ENCODE results near the gene CCR3. TPM values are rescaled to one million over a fixed set of nuclear protein-coding genes. Genes with fewer than 3 reads are reported as not detected.
"Not testable (repeated sequence)": the region's sequence is repeated elsewhere in the genome, so short reads cannot be mapped to it uniquely, and the experiment has no call there.

The CCR3 gene
- total RNA-seq (2014; rRNA removed; shearing (Covaris generic)) = 0.29 and 0.66 TPM in 2 replicates

- DNase-seq (ENCODE audit: low read depth in 1 of 2, low spot score in 2 of 2) = no peak
- no peaks in the 10 kb centered on the region for H3K9me3 ChIP-seq (replicated peaks)
- H3K27ac ChIP-seq = no peak within 1 kb of the TSS
Measured at GRCh38 chr3:46242120-46242519, at the start of gene CCR3. TSS of gene CCR3 (plus strand) at chr3:46242460. CDS start at chr3:46265159, 22,699 bp downstream.

GRCh38 chr3:46192939-46193338, 49.3 kb upstream of the CCR3 start:
- H3K4me1 ChIP-seq (replicated peaks) = no peaks in the 10 kb centered on the region
- no peak overlapping the region for H3K27ac ChIP-seq
- DNase-seq (ENCODE audit: low read depth in 1 of 2, low spot score in 2 of 2) = no peak
- no peaks in the 10 kb centered on the region for H3K36me3 ChIP-seq
- no peak overlapping the region for H3K4me3 ChIP-seq
- H3K27me3 ChIP-seq (replicated peaks) = no peaks in the 10 kb centered on the region
- no peaks in the 10 kb centered on the region for H3K9me3 ChIP-seq (replicated peaks)

More at GRCh38 chr3:46242120-46242519, at the start of gene CCR3:
- peaks cover 16% of the 10 kb centered on the region for H3K4me1 ChIP-seq (replicated peaks)
- no peak within 1 kb of the TSS for H3K4me3 ChIP-seq
- H3K36me3 ChIP-seq = no peaks in the 10 kb centered on the region
- 0 out of 2 replicates have a peak, but pooled peaks cover 2% of the 10 kb centered on the region for H3K27me3 ChIP-seq (replicated peaks)

DNA sequence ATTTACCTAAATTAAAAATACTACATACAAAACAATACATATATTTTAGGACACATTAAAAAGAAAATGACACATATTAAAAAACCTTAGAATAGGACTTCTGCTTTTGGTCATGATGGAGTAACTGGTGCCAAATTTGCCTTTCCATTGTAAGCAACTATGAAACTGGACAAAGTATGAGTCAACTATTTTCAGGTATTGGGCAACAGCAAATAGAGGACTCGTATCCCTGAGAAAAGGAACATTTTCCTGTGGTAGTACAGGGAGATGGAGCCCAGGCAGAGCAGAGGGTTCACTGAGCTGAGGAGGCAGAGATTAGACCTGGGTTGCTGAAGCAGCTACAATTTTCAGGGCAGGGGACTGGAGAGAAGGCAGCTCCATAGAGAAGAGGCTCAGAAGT, 48.8 kb upstream of the CCR3 start:
- no peaks in the 10 kb centered on the region for H3K27me3 ChIP-seq (replicated peaks)
- no peak overlapping the region for H3K4me3 ChIP-seq
- H3K36me3 ChIP-seq = no peaks in the 10 kb centered on the region
- no peaks in the 10 kb centered on the region for H3K4me1 ChIP-seq (replicated peaks)
- no peak for DNase-seq (ENCODE audit: low read depth in 1 of 2, low spot score in 2 of 2)
- H3K27ac ChIP-seq = no peak overlapping the region
- no peaks in the 10 kb centered on the region for H3K9me3 ChIP-seq (replicated peaks)

DNA sequence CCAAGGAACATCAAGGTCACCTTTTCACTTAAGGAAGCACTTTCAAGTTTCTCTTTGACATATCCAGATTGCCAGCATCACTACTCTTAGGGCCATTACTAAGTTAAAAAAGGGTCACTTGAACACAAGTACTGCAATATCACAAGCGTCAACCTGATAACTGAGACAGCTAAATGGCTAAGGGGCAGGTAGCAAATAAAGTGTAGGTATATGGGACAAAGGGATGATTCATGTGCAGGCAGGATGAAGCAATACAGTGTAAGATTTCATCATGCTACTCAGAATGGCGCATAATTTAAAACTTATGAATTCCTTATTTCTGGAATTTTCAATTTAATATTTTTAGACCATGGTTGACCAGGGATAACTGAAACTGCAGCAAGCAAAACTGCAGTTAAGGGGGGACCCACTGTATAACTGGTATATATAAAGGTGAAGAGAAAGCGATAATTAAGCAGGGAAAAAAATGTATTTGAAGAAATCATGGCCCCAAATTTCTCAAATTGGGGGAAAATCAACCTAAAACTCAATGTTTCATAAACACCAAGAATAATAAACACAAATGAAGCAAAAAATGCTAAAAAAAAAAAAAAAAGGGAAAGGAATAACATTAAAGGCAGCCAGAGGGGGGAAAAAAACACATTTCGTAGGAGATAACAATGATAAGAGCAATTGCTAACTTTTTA, 47.2 kb upstream of the CCR3 start:
- Histone ChIP-seq H3K27ac (no peak overlapping the region), H3K27me3 (replicated peaks) (no peaks in the 10 kb centered on the region), H3K36me3 (no peaks in the 10 kb centered on the region), H3K4me1 (replicated peaks) (no peaks in the 10 kb centered on the region), H3K9me3 (replicated peaks) (no peaks in the 10 kb centered on the region), H3K4me3 (no peak overlapping the region)
- no peak for DNase-seq (ENCODE audit: low read depth in 1 of 2, low spot score in 2 of 2)

DNA sequence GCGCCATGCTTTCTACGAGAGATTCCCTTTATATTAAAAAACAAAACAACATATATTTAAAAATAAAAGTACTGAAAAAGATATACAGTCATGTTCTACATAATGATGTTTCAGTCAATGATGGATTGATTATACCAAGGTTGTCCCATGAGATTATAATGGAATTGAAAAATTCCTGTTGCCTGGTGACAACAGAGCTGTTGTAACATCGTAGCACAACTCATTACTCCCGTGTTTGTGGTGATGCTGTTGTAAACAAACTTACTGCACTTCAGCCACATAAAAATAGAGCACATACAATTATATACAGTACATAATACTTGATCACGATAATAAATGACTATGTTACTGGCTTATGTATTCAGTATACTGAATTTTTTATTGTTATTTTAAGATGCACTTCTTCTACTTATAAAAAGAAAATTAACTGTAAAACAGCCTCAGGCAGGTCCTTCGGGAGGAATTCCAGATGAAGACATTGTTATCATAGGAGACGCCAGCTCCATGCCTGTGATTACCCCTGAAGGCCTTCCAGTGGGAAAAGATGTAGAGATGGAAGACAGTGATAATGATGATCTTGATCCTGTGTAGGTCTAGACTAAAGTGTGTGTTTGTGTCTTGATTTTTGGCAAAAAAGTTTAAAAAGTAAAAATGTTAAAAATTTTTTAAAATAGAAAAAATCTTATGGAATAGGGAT, 45.9 kb upstream of the CCR3 start:
- no peak overlapping the region for H3K4me3 ChIP-seq
- H3K4me1 ChIP-seq (replicated peaks) = no peaks in the 10 kb centered on the region
- no peaks in the 10 kb centered on the region for H3K9me3 ChIP-seq (replicated peaks)
- no peak overlapping the region for H3K27ac ChIP-seq
- DNase-seq (ENCODE audit: low read depth in 1 of 2, low spot score in 2 of 2) = no peak
- no peaks in the 10 kb centered on the region for H3K27me3 ChIP-seq (replicated peaks)
- H3K36me3 ChIP-seq = no peaks in the 10 kb centered on the region

DNA sequence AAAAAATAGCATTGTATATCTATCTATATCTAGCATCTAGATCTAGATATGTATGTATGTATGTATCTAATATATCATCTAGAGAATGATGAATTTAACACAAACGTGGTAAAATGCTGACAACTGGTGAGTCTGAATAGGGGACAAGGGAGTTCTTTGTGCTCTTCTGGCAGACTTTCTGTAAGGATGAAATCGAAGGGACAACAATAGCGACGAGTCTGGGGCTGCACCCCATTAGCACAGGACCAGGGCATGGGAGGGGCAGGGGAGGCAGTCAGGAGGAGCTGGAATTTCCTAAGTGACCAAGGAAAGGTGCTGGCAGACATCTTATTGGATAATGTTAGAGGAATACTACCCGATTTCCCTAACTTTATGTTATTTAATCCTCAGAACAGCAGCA, 42.0 kb upstream of the CCR3 start:
- H3K27ac ChIP-seq = no peak overlapping the region
- DNase-seq (ENCODE audit: low read depth in 1 of 2, low spot score in 2 of 2) = no peak
- H3K4me1 ChIP-seq (replicated peaks) = no peaks in the 10 kb centered on the region
- no peaks in the 10 kb centered on the region for H3K36me3 ChIP-seq
- no peaks in the 10 kb centered on the region for H3K9me3 ChIP-seq (replicated peaks)
- no peaks in the 10 kb centered on the region for H3K27me3 ChIP-seq (replicated peaks)
- H3K4me3 ChIP-seq = no peak overlapping the region

DNA sequence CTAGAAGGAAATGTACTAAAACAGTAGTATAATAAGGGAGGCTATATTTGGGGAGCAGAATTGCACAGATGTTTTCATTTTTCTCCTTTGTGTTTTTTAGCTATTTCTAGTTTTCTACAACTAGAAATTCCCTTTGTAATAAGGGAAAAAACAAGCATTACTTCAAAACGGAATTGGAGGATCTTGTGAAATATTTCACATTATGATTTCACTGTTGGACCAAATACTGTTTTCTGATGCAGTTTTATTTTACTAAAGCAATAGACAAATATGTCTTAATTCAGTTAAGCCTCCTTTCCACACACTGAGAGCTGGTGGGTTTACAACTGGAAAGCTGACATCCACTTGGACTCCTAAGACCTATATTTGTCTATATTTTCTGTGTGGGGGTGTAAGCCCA, 41.5 kb upstream of the CCR3 start:
- no peak for DNase-seq (ENCODE audit: low read depth in 1 of 2, low spot score in 2 of 2)
- Histone ChIP-seq H3K27me3 (replicated peaks) (no peaks in the 10 kb centered on the region), H3K9me3 (replicated peaks) (no peaks in the 10 kb centered on the region), H3K27ac (no peak overlapping the region), H3K4me1 (replicated peaks) (no peaks in the 10 kb centered on the region), H3K4me3 (no peak overlapping the region), H3K36me3 (no peaks in the 10 kb centered on the region)

DNA sequence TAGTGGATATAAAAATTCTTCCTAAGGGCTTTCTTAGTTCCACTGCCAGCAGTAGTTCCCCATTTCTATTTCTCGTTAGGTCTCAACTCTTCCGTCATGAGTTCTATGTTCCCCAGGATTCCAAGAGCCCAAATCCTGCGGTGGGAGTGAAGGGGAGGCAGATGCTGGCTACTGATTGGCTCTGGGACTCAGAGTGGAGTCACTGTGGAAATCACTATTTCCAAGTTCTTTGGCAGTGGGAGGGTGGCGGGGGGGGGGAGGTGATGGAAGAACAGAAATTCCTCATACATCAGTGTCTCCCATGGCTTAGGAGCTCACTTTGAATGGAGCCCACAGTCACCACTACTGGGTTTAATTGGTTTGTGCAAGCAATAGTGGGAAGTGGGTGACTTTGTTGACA, 39.7 kb upstream of the CCR3 start:
- Histone ChIP-seq H3K27me3 (replicated peaks) (no peaks in the 10 kb centered on the region), H3K4me1 (replicated peaks) (no peaks in the 10 kb centered on the region), H3K4me3 (no peak overlapping the region), H3K36me3 (no peaks in the 10 kb centered on the region), H3K9me3 (replicated peaks) (no peaks in the 10 kb centered on the region), H3K27ac (no peak overlapping the region)
- DNase-seq (ENCODE audit: low read depth in 1 of 2, low spot score in 2 of 2) = no peak

GRCh38 chr3:46203681-46204080, 38.6 kb upstream of the CCR3 start:
- no peaks in the 10 kb centered on the region for H3K36me3 ChIP-seq
- no peak overlapping the region for H3K4me3 ChIP-seq
- H3K27me3 ChIP-seq (replicated peaks) = no peaks in the 10 kb centered on the region
- H3K4me1 ChIP-seq (replicated peaks) = peaks cover 6% of the 10 kb centered on the region; the same call in 1 of the 2 replicates
- H3K27ac ChIP-seq = no peak overlapping the region
- H3K9me3 ChIP-seq (replicated peaks) = no peaks in the 10 kb centered on the region
- no peak for DNase-seq (ENCODE audit: low read depth in 1 of 2, low spot score in 2 of 2)

- no peaks in the 10 kb centered on the region for H3K9me3 ChIP-seq (replicated peaks)
- H3K4me3 ChIP-seq = no peak overlapping the region
- H3K27ac ChIP-seq = no peak overlapping the region
- no peaks in the 10 kb centered on the region for H3K27me3 ChIP-seq (replicated peaks)
- DNase-seq (ENCODE audit: low read depth in 1 of 2, low spot score in 2 of 2) = no peak
- H3K36me3 ChIP-seq = no peaks in the 10 kb centered on the region
- peaks cover 16% of the 10 kb centered on the region for H3K4me1 ChIP-seq (replicated peaks)
Measured at GRCh38 chr3:46205286-46205960, 36.8 kb upstream of the CCR3 start.

GRCh38 chr3:46206282-46207015, 35.8 kb upstream of the CCR3 start:
- H3K4me1 ChIP-seq (replicated peaks) = peaks cover 16% of the 10 kb centered on the region
- H3K36me3 ChIP-seq = no peaks in the 10 kb centered on the region
- H3K27me3 ChIP-seq (replicated peaks) = no peaks in the 10 kb centered on the region
- no peak overlapping the region for H3K27ac ChIP-seq
- no peaks in the 10 kb centered on the region for H3K9me3 ChIP-seq (replicated peaks)
- DNase-seq (ENCODE audit: low read depth in 1 of 2, low spot score in 2 of 2) = no peak
- no peak overlapping the region for H3K4me3 ChIP-seq

- not testable (repeated sequence) for DNase-seq (ENCODE audit: low read depth in 1 of 2, low spot score in 2 of 2); H3K27ac ChIP-seq; H3K27me3 ChIP-seq (replicated peaks); H3K36me3 ChIP-seq; H3K4me3 ChIP-seq; H3K9me3 ChIP-seq (replicated peaks)
- H3K4me1 ChIP-seq (replicated peaks) = peaks cover 16% of the 10 kb centered on the region
Measured at GRCh38 chr3:46207514-46207913, 34.7 kb upstream of the CCR3 start.

GRCh38 chr3:46208167-46208704, 34.0 kb upstream of the CCR3 start, which contains the start of gene CCR1:
TSS of gene CCR1 (minus strand) at chr3:46208313. CDS start at chr3:46204313, 4,000 bp downstream.
- Histone ChIP-seq H3K4me3 (no peak within 1 kb of the TSS), H3K27me3 (replicated peaks) (no peaks in the 10 kb centered on the region), H3K9me3 (replicated peaks) (no peaks in the 10 kb centered on the region), H3K36me3 (no peaks in the 10 kb centered on the region), H3K27ac (no peak within 1 kb of the TSS), H3K4me1 (replicated peaks) (peaks cover 16% of the 10 kb centered on the region)
- DNase-seq (ENCODE audit: low read depth in 1 of 2, low spot score in 2 of 2) = peak in 1 of 2 experiments; percentile 42
